Astrocyte of the hippocampus (primary cell): ENCODE measurements around the gene EPS8L2.
A peak's percentile ranks its signal among the peaks of the same experiment; 100 is the strongest.

Source experiments
- DNase-seq: peaks from one replicate; pipeline ENCODE4 v3.0.0; 2011; ENCODE audit warnings: low read depth, low spot score

The EPS8L2 gene

GRCh38 chr11:776263-776560 is 70.2 kb downstream of the EPS8L2 start:
- peak; percentile 16 for DNase-seq

- peak; percentile 67 for DNase-seq
These were observed 70.7 kb downstream of the EPS8L2 start for GRCh38 chr11:776561-777287.
